ENCODE results near the gene DNAJC3.
A peak's percentile ranks its signal among the peaks of the same experiment; 100 is the strongest.
"Not testable (repeated sequence)": the region's sequence is repeated elsewhere in the genome, so short reads cannot be mapped to it uniquely, and the experiment has no call there.

Gene DNAJC3

DNA sequence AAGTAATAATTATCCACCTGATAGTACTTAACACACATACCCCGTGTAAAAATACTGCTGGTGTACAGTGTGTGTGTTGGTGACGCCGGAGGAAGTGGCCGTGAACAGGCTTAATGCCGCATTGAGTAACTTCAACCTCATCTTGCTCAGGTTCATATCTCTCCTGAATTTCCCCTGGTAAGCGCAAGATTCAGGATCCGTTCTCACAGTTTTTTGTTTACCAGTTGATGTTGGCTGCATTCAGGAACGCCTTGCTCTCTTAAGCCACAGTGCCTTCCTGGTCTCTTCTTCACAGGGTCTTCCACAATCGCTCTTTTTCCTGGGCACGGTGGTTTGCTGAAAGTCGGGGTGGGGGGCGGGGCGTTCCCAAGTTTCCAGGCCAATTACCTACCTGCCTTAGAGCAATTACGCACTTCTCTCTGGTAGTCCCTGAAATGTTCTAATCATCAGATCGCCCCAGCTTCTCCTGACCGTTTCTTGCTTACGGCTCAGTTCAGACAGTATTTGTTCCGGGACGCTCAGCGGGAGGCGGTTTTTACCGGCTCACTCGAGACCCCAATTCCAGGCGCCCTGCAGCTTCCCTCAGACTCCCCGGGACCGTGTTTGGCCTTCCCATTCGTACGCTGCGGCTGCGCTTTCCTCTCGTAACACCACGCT, 706 bp upstream of the DNAJC3 start:
- peak; percentile 79 to 91 for DNase-seq

DNA sequence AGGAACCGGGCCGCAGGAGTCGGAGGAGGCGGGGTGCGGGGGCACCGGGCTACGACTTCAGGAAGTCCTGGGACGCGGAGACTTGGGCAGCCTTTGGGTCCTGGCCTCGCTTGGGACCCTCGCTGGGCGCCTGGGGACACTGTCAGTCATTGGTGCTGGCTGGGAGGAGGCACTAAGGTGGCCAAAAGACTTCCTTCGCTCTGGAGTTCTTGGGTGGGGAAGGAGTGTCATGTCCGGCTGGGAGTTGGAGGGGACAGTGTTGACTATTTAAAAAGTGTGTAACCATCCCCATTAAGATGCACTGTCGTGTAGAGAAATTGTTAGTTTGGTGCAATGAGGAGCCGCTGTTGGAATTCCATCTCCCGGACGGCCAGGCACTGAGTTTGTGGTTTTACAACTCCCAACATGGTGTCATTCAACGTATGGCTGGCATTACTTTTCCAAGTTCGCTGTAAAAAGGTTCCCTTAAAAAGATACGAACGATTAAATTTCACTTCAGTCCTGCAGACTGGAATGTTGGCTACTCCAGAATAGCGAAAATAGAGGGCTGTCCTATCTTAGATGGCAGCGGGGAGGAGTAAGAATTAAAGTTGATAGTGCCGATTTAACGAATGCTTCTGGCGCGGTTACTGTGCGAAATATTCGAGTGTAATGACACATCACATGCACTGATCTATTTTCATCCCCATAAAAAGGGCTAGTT, 776 bp downstream of the DNAJC3 start:
- DNase-seq = peak in 1 of 2 experiments; percentile 36

DNA sequence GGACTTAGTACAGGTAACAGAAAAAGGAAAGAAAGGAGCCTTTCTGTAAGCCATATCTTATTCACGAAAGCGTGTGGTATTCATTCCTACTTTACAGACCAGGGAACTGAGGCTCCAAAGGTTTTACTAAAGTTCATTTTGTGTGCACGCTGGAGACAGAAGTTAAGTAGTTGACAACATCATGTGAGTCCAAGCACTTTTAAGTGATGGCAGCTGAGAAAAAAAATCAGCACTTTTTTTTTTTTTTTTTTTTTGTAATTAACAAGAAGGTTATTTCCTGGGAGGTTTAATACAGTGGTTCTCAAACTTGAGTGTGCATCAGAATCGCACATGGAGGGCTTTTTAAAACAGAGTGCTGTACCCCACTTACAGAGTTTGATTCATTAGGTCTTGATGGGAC, 2.0 kb downstream of the DNAJC3 start:
- no peak for DNase-seq

DNA sequence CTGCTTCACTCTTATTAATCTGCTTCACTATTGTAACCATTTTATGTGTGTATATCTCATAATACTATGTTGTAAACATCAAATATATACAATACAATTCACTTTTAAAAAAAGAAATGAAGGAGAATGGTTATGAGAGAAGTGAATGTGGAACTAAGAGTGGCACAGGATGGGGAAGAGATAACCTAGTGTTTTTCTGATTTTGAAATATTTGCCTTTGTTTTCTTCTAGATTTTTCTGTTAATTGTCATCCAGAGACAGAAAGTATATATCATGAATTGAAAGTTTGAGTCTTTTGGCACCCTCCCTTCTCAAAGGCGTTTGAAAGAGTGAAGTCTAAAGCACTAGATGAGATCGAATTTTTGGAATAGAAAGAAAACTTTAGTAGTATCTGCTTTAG, 2.8 kb downstream of the DNAJC3 start:
- DNase-seq = no peak

DNA sequence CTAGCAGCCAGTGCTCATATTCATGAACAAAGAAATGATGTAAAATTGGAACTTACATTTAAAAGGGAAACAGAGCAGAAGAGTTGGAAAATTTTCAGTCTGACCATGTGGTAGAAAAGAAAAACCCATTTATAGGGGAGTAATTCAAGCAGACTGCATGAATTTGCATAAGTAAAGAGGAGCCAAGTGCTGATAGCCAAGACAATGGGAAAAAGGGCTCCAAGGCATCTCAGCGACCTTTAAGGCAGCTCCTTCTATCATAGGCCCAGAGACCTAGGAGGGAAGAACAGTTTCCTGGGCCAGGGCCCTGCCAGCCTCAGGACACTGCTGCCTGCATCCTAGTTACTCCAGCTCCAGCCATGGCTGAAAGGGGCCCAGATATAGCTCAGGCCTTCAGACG, 7.5 kb downstream of the DNAJC3 start:
- DNase-seq = peak in 1 of 2 experiments; percentile 35

DNA sequence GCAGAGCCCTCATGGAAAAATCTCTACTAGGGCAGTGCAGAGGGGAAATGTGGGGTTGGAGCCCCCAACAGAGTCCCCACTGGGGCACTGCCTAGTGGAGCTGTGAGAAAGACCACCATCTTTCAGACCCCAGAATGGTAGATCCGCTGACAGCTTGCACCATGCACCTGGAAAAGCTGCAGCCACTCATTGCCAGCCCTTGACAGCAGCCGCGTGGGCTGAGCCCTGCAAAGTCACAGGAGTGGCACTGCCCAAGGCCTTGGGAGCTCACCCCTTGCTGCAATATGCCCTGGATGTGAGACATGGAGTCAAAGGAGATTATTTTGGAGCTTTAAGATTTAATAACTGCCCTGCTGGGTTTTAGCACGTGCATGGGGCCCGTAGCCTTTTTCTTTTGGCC, 8.0 kb downstream of the DNAJC3 start:
- not testable (repeated sequence) for DNase-seq

DNA sequence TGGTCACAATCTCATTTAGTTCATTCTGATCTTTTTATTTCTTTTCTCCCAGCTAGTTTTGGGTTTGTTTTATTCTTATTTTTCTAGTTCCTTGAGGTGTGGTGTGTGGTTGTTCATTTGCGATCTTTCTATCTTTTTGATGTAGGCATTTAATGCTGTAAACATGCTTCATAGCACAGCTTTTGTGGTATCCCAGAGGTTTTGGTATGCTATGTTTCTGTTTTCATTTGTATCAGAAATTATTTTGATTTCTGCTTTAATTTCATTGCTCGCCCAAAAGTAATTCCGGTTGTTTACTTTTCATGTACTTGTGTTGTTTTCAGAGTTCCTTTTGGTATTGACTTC, 12.6 kb downstream of the DNAJC3 start:
- DNase-seq = no peak

DNA sequence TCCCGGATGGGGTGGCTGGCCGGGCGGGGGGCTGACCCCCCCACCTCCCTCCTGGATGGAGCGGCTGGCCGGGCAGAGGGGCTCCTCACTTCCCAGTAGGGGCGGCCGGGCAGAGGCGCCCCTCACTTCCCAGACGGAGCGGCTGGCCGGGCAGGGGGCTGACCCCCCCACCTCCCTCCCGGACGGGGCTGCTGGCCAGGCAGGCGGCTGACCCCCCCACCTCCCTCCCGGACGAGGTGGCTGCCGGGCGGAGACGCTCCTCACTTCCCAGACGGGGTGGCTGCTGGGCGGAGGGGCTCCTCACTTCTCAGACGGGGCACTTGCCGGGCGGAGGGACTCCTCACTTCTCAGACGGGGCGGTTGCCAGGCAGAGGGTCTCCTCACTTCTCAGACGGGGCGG, 14.0 kb downstream of the DNAJC3 start:
- not testable (repeated sequence) for DNase-seq

DNA sequence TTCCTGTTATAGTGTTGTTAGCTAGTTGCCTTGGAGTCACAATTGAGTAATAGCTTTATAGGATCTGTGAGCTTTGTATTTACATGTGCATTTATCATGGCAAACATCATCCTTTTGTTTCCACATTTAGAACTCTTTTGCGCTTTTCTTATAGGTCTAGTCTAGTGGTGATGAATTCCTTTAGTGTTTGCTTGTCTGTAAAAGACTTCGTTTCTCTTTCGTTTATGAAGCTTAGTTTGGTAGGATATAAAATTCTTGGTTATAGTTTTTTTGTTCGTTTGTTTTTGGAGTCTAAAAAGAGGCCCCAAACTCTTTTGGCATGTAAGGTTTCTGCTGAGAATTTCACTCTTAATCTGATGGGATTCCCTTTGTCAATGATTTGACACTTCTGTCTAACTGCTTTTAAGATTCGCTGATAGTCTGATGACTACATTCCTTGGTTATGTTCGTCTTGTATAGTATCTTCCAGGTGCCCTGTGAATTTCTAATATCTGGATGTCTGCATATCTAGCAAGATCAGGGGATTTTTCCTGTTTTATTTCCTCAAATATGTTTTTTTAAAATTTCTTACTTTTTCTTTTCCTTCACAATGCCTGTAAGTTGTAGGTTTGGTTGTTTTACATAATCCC, 20.2 kb downstream of the DNAJC3 start:
- no peak for DNase-seq

DNA sequence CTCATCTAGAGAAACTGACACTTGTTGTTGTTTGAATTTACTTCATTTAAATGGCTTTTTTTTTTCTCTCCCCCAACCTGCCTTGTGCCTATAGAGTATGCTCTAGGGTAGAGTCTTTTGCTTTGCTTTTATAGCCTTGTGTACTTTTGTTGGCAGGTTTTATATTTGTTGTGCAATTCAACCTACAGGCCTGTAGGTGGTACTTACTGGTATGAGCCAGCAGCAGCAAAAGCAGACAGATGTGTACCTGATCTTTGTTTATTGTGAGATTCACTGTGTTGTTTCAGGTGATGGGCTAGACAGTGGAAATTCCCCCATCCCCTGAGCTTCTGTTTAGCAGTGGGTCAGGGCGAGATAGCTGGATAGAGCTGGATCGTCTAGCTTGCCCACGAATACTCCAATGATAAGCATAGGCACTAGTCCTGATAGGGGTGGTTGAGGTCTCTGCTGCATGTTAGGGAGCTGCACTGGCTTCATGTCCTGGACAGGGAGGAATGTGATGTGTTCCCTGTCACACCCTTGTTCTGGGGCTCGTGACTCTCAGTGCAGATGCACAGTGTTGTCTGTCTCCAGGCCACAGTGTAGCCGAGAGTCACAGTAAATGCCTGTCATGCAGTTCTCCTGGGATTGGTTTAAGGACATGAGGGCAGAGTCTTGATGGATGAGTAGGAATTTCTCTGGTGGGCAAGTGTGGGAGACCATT, 21.3 kb downstream of the DNAJC3 start:
- no peak for DNase-seq

DNA sequence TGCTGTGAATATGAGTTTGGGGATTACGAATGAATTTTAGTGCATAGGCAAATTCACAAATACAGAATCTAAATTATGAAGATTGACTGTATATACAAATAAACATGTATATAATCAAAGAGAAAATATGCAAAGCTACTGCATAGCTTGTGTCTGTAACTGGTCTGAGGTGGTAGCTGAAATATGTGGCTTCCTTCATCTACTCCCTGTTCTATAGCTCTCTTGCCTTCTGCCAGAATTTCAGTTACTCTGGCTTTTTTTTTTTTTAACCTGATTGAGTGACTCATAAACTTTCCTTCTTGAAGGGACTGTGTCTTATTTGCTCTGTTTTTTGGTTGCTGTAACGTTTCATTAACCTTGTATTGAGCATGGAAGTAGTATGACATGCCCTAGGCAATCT, 26.6 kb downstream of the DNAJC3 start:
- DNase-seq = peak in 1 of 2 experiments; percentile 9

DNA sequence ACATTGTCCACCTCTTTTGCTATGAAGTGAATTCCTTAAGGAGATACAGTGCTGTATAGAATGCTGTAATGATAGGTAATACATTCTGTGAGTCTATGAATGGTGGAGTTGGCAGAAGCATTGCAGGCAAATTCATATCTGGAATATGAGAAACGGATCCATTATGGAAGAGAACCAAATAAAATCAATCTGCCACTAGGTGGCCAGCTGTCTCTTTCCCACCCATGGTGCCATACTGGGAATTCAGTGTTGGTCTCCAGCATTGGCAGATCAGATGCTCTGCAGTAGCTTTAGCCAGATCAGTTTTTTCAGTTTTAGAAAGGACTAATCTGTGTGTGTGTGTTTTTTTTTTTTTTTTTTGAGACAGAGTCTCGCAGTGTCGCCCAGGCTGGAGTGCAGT, 27.6 kb downstream of the DNAJC3 start:
- peak; percentile 31 to 68 for DNase-seq

DNA sequence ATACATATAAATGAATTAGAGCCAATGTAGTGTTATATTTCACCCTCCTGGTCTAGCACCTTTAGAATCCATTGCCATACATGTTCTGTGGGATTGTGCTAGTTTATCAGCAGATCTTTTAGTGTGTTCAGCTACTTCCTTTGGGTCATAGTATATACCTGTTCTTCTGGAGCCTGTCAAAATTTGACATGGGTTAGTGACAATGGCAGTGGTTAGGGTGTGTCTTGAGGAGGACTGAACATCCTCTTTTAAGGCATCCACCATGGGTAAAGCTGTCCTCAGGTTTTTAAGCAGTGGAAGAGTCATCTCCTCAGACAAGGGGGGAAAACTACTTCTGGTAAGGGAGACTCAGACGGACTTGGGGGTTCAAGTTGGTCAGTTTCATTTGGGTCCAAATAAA, 29.4 kb downstream of the DNAJC3 start:
- DNase-seq = no peak

DNA sequence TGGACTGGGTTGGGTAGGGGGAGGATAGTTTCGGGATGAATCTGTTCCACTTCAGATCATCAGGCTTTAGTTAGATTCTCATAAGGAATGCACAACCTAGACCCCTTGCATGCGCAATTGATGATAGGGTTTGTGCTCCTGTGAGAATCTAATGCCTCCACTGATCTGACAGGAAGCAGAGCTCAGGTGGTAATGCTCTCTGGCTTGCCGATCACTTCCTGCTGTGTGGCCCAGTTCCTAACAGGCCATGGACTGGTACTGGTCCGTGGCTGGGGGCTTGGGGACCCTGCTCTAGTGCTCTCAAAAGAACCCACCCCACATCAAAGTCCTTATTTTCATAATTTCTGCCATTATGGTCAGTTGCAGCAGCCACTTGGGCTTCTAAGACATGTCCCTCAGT, 30.1 kb downstream of the DNAJC3 start:
- DNase-seq = no peak

DNA sequence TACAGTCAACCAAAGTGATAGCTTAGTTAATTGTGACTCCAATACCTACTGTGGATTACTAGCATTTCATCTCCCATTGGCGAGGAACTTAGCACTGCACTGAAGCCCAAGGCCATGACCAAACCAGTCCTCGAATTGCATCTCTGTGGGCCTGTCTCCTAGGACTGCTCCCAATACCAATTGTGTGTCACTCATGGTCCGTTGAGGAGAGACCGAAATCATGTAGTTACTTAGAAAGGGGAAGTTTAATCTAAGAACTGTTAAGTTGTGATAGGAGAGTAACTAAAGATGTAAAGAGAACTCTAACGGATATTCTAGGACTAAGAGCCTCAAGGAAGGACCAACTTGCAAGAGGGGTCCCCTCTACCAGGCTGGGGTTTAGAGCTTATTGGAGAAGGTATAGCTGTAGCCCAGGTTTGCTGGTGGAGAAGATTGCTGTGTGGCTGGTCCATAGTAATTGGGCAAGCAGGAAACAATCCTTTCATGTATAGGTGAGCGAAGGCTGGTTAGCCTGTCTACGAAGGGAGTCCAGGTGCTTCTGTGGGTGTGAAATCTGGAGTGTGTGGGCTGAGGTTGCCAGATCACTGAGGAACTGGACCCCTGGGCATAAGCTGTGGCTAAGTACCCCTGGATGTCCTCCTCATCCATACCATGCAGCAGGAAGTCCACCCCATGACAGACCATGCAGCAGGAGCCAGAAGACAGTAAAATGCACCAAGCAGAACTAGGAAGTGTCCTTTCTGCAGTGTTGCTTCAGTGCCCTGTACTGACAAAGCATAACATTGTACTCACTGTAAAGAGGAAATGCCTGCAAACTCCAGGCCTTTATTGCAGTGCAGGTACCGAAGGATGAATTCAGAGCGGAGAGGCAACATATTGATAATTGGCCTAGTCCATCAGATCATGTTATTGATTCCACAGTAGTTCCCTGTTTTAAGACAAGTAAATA, 30.8 kb downstream of the DNAJC3 start:
- DNase-seq = no peak

DNA sequence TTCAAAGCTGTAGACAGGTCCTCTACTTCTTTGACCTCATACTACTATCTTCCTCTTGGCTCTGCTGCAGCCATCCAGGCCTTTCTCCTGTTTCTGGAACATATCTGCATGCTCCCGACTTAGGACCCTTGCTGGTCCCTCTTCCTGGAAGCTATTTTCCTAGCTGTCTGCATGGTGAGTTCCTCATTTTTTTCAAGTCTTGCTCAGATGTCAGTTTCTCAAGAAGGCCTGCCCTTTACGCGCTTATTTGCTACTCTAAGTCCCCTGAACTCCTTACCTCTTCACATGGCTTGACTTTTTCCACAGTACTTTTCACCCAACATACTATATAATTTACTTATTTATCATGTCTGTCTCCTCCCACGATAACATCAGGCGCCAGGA, 31.4 kb downstream of the DNAJC3 start:
- no peak for DNase-seq

DNA sequence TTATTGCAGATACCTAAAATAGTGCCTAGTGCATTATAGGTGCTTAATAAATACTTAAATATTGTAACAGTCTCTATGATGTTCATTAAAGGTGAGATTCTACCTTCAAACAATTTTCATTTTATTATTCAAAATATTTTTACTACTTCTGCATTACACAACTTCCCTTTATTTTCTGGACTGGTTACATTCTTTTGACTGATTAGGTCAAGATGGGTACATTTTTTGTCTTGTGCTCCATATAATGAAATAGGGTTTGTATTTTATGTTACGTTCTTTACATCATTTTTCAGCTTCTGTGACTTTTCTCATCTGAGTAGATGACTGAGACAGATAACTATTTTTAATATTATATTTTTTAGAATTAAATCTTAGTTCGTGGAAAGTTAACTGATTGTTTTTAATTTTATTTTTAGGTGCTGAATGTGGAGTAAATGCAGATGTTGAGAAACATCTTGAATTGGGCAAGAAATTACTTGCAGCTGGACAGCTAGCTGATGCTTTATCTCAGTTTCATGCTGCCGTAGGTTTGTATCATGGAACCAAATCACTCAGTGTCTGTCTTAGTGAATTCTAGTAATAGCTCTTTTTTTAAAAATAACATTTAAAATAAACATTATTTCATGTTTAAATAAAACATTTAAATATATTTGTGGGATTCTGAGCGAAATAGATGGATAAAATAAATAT, 32.0 kb downstream of the DNAJC3 start:
- DNase-seq = no peak

DNA sequence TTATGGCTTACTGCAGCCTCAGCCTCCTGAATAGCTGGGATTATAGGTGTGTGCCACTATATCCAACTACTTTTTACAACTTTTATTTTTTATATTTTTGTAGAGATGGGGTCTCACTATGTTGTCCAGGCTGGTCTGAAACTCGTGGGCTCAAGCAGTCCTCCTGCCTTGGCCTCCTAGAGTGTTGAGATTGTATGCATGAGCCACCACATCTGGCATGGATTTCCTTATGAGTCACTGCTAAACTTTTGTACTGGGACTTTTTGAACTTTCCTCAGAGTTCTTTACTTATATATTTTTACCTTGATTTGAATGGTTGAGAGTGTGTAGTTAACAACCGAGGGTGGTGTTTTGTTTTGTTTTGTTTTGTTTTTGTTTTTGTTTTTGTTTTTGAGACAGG, 33.4 kb downstream of the DNAJC3 start:
- DNase-seq = no peak

DNA sequence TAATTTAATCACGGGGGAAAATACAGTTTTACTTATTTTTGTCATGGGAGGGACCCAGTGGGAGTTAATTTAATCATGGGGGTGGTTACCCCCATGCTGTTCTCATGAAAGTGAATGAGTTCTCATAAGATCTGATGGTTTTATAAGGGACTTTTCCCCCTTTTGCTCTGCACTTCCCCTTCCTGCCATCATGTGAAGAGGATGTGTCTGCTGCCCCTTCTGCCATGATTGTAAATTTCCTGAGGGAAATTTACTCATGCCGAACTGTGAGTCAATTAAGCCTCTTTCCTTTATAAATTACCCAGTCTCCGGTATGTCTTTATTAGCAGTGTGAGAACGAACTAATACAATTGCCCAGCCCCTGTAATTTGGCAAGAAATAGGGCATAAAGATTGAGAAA, 35.9 kb downstream of the DNAJC3 start:
- DNase-seq = not testable (repeated sequence)

DNA sequence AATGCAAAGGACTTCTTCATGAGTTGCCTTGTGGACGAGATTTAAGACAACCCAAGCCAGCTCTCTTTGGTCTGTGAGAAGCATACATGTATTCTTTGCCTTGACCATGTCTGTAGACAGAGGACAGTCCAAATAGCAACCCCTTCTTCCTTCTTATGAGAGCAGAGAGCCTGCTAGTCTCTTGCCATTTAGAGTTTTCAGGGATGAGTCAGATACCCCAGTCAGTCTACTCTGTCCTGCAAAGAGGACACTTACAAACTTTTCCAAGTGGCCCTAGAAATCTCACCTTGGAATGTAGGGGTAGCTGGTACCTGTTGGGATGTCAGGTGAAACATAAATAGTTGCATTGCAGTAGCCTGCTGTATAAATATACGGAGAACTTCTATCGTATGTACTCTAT, 36.7 kb downstream of the DNAJC3 start:
- DNase-seq = no peak

DNA sequence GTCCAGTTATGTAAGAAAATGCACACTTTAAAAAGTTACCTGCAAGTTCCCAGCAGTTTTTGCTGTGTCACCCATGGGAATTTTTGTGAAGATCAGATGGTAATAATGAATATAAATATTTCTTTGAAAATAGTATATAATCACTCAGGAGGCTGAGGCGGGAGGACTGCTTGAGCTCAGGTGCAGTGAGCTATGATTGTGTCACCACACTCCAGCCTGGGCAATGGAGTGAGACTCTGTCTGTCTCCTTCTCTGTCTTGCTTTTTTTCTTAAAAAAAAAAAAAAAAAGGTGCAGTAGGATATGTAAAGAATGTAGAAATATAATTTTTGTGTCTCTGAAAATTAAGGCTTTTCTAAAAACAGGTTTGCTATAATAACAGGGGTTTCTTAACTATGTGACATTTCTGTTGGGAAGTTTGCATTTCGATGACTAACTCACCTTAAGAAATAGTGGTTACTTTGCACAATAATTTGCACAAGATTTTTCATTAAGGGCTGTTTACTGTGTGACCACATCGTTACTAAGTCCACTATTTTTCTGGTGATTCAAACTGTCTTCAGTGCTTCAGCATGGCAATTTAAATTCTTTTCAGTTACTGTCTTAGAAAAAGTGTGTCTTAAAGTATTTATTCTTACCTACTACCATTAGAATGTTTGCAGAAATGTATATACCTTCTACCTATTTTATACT, 37.3 kb downstream of the DNAJC3 start:
- DNase-seq = no peak

All from NCI-H526 (cell line).